ENCODE measurements around the gene ZNF689.

ZNF689 gene

DNA sequence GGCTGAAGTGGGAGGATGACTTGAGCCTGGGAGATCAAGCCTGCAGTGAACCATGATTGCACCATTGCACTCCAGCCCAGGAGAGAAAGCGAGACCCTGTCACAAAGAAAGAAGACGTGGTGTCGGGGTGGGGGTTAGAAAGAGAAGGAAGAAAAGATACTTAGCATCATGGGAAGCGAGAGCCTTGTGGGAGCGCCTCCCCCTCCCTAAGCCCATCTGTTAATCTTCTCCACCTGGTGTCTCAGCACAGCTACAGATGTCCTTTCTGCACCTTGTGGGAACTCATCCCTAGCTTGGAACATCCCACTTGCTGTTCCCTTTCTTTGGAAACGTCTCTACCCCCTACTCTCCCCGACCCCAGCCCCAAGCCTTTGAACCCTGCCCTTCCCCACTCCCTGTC is 44.7 kb downstream of the ZNF689 start (continued):
- TF ChIP-seq, protein P1, sequence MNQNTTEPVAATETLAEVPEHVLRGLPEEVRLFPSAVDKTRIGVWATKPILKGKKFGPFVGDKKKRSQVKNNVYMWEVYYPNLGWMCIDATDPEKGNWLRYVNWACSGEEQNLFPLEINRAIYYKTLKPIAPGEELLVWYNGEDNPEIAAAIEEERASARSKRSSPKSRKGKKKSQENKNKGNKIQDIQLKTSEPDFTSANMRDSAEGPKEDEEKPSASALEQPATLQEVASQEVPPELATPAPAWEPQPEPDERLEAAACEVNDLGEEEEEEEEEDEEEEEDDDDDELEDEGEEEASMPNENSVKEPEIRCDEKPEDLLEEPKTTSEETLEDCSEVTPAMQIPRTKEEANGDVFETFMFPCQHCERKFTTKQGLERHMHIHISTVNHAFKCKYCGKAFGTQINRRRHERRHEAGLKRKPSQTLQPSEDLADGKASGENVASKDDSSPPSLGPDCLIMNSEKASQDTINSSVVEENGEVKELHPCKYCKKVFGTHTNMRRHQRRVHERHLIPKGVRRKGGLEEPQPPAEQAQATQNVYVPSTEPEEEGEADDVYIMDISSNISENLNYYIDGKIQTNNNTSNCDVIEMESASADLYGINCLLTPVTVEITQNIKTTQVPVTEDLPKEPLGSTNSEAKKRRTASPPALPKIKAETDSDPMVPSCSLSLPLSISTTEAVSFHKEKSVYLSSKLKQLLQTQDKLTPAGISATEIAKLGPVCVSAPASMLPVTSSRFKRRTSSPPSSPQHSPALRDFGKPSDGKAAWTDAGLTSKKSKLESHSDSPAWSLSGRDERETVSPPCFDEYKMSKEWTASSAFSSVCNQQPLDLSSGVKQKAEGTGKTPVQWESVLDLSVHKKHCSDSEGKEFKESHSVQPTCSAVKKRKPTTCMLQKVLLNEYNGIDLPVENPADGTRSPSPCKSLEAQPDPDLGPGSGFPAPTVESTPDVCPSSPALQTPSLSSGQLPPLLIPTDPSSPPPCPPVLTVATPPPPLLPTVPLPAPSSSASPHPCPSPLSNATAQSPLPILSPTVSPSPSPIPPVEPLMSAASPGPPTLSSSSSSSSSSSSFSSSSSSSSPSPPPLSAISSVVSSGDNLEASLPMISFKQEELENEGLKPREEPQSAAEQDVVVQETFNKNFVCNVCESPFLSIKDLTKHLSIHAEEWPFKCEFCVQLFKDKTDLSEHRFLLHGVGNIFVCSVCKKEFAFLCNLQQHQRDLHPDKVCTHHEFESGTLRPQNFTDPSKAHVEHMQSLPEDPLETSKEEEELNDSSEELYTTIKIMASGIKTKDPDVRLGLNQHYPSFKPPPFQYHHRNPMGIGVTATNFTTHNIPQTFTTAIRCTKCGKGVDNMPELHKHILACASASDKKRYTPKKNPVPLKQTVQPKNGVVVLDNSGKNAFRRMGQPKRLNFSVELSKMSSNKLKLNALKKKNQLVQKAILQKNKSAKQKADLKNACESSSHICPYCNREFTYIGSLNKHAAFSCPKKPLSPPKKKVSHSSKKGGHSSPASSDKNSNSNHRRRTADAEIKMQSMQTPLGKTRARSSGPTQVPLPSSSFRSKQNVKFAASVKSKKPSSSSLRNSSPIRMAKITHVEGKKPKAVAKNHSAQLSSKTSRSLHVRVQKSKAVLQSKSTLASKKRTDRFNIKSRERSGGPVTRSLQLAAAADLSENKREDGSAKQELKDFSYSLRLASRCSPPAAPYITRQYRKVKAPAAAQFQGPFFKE (tag by site-specific recombination; IDR thresholded peaks at IDR 0.05; ENCODE audit: borderline replicate concordance) = no peak
- TF ChIP-seq KLF1 (tag by site-specific recombination; IDR thresholded peaks at IDR 0.05) (no peak), ZNF302 (tag by site-specific recombination; IDR thresholded peaks at IDR 0.05; ENCODE audit: low read depth) (no peak)

DNA sequence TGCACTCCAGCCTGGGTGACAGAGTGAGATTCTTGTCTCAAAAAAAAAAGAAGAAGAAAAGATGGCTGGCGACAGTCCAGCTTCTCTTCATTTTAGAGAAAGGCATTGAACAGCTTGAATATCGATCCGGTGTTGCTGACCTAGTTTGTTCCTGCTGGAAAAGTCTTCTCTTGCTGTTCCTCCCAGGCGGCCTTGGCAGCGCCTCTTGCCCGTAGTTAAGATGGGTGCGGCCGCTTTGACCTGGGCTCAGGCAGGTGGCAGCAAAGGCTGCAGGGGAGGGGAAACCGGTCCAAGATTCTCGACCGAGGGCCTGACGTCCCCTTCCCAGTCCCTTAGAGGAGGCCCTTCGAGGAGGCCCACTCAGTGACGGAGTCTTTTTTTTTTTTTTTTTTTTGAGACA is 48.2 kb downstream of the ZNF689 start:
- ChIA-PET POLR2A (no interaction called here), CTCF (interaction anchor here (0.7 kb wide), 1 partner anchor 36 kb away, joined by 3 read pairs; no protein-coding TSS in a partner anchor)
- H3K4me1 ChIP-seq (ENCODE audit: control insufficient read depth, insufficient read depth, low read length) = peaks cover 2% of the 10 kb centered on the region; the same call in 1 of the 2 replicates
- H3K36me3 ChIP-seq (ENCODE audit: control insufficient read depth in 2 of 2, insufficient read depth in 1 of 2, low read length in 2 of 2) = no peaks in the 10 kb centered on the region
- no peak overlapping the region for H3K4me3 ChIP-seq (ENCODE audit: low read depth, low read length)
- no peaks in the 10 kb centered on the region for H3K9me3 ChIP-seq (ENCODE audit: control insufficient read depth, insufficient read depth, low read depth, low read length)
- no peak overlapping the region for H3K27ac ChIP-seq (ENCODE audit: extremely low read depth, low read depth, low read length)
- TF ChIP-seq ZNF626 (tag by site-specific recombination; IDR thresholded peaks at IDR 0.05) (no peak), ZNF530 (tag by site-specific recombination; IDR thresholded peaks at IDR 0.05; ENCODE audit: low read depth) (no peak), HOXD13 (CRISPR knock-in tag; IDR thresholded peaks at IDR 0.05; ENCODE audit: borderline replicate concordance) (no peak), ZBTB21 (tag by site-specific recombination; IDR thresholded peaks at IDR 0.05) (no peak)

DNA sequence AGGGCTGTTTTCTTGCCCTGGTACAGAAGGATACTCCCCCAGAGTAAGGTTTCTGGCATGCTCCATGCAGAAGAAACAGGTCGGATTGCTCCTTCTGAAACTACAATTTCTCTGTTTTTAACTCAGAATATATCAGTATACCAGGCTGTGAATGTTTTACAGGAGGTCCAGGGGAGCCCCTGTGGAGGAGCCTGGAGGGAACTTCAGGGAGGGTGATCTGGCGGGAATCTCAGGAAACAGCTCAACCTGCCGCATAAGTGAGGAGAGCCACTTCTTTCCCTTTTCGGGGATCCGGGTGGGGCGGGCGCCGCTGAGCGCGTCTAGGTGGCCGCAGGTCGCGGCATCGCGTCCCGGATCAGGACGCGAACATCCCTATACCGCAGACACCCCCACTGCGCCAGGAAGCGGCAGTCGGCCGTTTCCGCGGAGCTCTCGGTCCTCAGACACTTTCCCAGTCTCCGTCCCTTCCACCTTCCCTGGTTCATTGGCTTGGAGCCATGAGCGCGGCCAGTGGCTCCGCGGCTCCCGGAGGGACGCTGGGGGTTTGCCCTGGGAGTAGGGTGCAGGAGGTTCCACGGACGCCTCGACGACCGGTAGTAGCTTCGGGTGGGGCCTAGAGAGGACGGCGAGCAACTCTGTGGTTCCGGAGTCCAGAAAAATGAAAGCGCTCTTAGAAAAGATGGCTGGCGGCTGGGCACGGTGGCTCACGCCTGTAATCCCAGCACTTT is 48.9 kb downstream of the ZNF689 start:
- H3K4me3 ChIP-seq (ENCODE audit: low read depth, low read length) = no peak overlapping the region
- POLR2A ChIA-PET = interaction anchor here (0.8 to 1.0 kb wide), 3 partner anchors 10 to 73 kb away, joined by 3 read pairs; partner anchors contain the start of gene ZNF688

DNA sequence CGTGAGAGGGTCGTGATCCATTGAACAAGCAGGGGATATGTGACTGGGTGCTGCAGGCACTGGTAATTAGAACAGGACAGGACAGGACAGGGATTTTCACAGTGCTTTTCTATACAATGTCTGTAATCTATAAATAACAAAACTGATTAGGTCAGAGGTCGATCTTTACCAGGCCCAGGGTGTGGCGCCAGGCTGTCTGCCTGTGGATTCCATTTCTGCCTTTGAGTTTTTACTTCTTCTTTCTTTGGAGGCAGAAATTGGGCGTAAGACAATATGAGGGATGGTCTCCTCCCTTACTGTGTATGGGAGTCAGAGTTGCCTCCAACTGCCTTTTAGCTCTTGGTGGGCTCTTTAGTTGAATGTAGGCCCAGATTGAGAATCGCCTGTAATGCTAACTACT is 50.5 kb downstream of the ZNF689 start:
- CTCF ChIA-PET = interaction anchor here (1.5 kb wide), 1 partner anchor 38 kb away, joined by 6 read pairs; no protein-coding TSS in a partner anchor
- H3K36me3 ChIP-seq (ENCODE audit: control insufficient read depth in 2 of 2, insufficient read depth in 1 of 2, low read length in 2 of 2) = peaks cover 2 to 17% of the 10 kb centered on the region in 2 experiments; a peak in 2 of 3 replicates
- no peak for TF ChIP-seq TRIM28 (IDR thresholded peaks at IDR 0.05; ENCODE audit: borderline replicate concordance, low read length)
- TF ChIP-seq ZNF423 (tag by site-specific recombination; IDR thresholded peaks at IDR 0.05) = no peak
- TF ChIP-seq, protein P2, sequence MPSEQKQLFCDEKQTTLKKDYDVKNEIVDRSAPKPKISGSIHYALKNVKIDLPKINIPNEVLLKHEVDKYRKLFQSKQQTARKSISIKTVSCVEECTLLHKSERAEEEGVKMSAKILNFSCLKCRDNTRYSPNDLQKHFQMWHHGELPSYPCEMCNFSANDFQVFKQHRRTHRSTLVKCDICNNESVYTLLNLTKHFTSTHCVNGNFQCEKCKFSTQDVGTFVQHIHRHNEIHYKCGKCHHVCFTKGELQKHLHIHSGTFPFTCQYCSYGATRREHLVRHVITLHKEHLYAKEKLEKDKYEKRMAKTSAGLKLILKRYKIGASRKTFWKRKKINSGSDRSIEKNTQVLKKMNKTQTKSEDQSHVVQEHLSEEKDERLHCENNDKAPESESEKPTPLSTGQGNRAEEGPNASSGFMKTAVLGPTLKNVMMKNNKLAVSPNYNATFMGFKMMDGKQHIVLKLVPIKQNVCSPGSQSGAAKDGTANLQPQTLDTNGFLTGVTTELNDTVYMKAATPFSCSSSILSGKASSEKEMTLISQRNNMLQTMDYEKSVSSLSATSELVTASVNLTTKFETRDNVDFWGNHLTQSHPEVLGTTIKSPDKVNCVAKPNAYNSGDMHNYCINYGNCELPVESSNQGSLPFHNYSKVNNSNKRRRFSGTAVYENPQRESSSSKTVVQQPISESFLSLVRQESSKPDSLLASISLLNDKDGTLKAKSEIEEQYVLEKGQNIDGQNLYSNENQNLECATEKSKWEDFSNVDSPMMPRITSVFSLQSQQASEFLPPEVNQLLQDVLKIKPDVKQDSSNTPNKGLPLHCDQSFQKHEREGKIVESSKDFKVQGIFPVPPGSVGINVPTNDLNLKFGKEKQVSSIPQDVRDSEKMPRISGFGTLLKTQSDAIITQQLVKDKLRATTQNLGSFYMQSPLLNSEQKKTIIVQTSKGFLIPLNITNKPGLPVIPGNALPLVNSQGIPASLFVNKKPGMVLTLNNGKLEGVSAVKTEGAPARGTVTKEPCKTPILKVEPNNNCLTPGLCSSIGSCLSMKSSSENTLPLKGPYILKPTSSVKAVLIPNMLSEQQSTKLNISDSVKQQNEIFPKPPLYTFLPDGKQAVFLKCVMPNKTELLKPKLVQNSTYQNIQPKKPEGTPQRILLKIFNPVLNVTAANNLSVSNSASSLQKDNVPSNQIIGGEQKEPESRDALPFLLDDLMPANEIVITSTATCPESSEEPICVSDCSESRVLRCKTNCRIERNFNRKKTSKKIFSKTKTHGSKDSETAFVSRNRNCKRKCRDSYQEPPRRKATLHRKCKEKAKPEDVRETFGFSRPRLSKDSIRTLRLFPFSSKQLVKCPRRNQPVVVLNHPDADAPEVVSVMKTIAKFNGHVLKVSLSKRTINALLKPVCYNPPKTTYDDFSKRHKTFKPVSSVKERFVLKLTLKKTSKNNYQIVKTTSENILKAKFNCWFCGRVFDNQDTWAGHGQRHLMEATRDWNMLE (tag by site-specific recombination; conservative IDR thresholded peaks at IDR 0.05; ENCODE audit: low read depth) = no peak
- TF ChIP-seq ZNF133 (tag by site-specific recombination; IDR thresholded peaks at IDR 0.05) = no peak
- no peak for TF ChIP-seq ZNF184 (tag by site-specific recombination; IDR thresholded peaks at IDR 0.05)
- TF ChIP-seq RBAK (tag by site-specific recombination; IDR thresholded peaks at IDR 0.05) = no peak
- no peak for TF ChIP-seq ZNF549 (tag by site-specific recombination; IDR thresholded peaks at IDR 0.05)
- TF ChIP-seq, protein P3, sequence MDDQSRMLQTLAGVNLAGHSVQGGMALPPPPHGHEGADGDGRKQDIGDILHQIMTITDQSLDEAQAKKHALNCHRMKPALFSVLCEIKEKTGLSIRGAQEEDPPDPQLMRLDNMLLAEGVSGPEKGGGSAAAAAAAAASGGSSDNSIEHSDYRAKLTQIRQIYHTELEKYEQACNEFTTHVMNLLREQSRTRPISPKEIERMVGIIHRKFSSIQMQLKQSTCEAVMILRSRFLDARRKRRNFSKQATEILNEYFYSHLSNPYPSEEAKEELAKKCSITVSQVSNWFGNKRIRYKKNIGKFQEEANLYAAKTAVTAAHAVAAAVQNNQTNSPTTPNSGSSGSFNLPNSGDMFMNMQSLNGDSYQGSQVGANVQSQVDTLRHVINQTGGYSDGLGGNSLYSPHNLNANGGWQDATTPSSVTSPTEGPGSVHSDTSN (CRISPR knock-in tag; IDR thresholded peaks at IDR 0.05) = no peak

More for the DNA sequence above, 48.9 kb downstream of the ZNF689 start:
- TF ChIP-seq ZNF558 (tag by site-specific recombination; IDR thresholded peaks at IDR 0.05) (no peak), ZFP37 (tag by site-specific recombination; IDR thresholded peaks at IDR 0.05) (no peak), ZNF660 (tag by site-specific recombination; IDR thresholded peaks at IDR 0.05) (no peak), ZNF341 (tag by site-specific recombination; IDR thresholded peaks at IDR 0.05; ENCODE audit: low read depth) (peak; percentile 55), ZBTB17 (tag by site-specific recombination; IDR thresholded peaks at IDR 0.05) (no peak)
- Histone ChIP-seq H3K9me3 (ENCODE audit: control insufficient read depth, insufficient read depth, low read depth, low read length) (no peaks in the 10 kb centered on the region), H3K27ac (ENCODE audit: extremely low read depth, low read depth, low read length) (no peak overlapping the region), H3K36me3 (ENCODE audit: control insufficient read depth in 2 of 2, insufficient read depth in 1 of 2, low read length in 2 of 2) (peaks cover 0 to 2% of the 10 kb centered on the region in 2 experiments; a peak in 1 of 3 replicates), H3K4me1 (ENCODE audit: control insufficient read depth, insufficient read depth, low read length) (peaks cover 2% of the 10 kb centered on the region; the same call in 1 of the 2 replicates)
- CTCF ChIA-PET = interaction anchor here (0.5 to 0.7 kb wide), 2 partner anchors 37 to 54 kb away, joined by 3 read pairs; no protein-coding TSS in a partner anchor

More for the DNA sequence above, 50.5 kb downstream of the ZNF689 start:
- H3K9me3 ChIP-seq (ENCODE audit: control insufficient read depth, insufficient read depth, low read depth, low read length) = no peaks in the 10 kb centered on the region
- H3K27ac ChIP-seq (ENCODE audit: extremely low read depth, low read depth, low read length) = no peak overlapping the region
- H3K4me1 ChIP-seq (ENCODE audit: control insufficient read depth, insufficient read depth, low read length) = peaks cover 2% of the 10 kb centered on the region; the same call in 1 of the 2 replicates
- no peak overlapping the region for H3K4me3 ChIP-seq (ENCODE audit: low read depth, low read length)
- POLR2A ChIA-PET = interaction anchor here (2.9 kb wide), 1 partner anchor 12 kb away, joined by 69 read pairs; the partner anchor contains the start of gene ZNF688

Data from HEK293 (cell line).